SK-N-SH (cell line): ENCODE results near the gene OPCML. TPM values are rescaled to one million over a fixed set of nuclear protein-coding genes. Genes with fewer than 3 reads are reported as not detected.
A peak's percentile ranks its signal among the peaks of the same experiment; 100 is the strongest.

Source experiments
- CTCF ChIA-PET: fragments of 300-600, 350-600 bp; formaldehyde crosslinking; extraction: SDS; loops from one replicate; lab custom pipeline; 2021; lab: Yijun Ruan, JAX
- POLR2A ChIA-PET: fragments of 350-600 bp; sonication (Branson Sonifier 250); formaldehyde crosslinking; extraction: SDS; loops from one replicate; lab custom pipeline; 2020; ENCODE audit warnings: antibody characterized with exemption, inconsistent platforms; lab: Yijun Ruan, JAX
- DNase-seq: peaks from one replicate; pipeline ENCODE4 v3.0.0; 2012
- H2AFZ ChIP-seq: fragments of 200-600 bp; sonication (generic); 2 replicates; pipeline ENCODE4 v1.8.1; 2016; ENCODE audit warnings: antibody characterized with exemption, mild to moderate bottlenecking, low read depth
- H3F3A ChIP-seq: fragments of 200-600 bp; sonication (generic); replicated peaks from 2 replicates; pipeline ENCODE3; 2016; ENCODE audit warnings: antibody characterized with exemption, mild to moderate bottlenecking; ENCODE audit not compliant: insufficient read depth
- H3K27ac ChIP-seq, 2 experiments: fragments of 200-500 bp in 1 of 2; fragments of 200-600 bp in 1 of 2; sonication (Bioruptor generic) in 1 of 2; sonication (generic), shearing (Covaris generic) in 1 of 2; 2 replicates each; pipeline versions ENCODE4 v1.5.1 to v1.6.1; 2014 to 2016; ENCODE audit warnings: low read depth in 2 of 2, inconsistent platforms in 1 of 2, low read length in 1 of 2, mild to moderate bottlenecking in 1 of 2, mixed read lengths in 1 of 2
- H3K27me3 ChIP-seq: fragments of 200-600 bp; sonication (generic), shearing (Covaris generic); 2 replicates; pipeline ENCODE4 v1.6.1; 2016; ENCODE audit warnings: mixed run types; ENCODE audit not compliant: insufficient read depth
- H3K36me3 ChIP-seq, 2 experiments: fragments of 200-500 bp in 1 of 2; fragments of 200-600 bp in 1 of 2; sonication (Bioruptor generic) in 1 of 2; sonication (generic) in 1 of 2; replicated peaks in 1 of 2; 2 replicates each; pipeline versions ENCODE3 to v1.5.1; 2014 to 2016; ENCODE audit warnings: low read length in 1 of 2, mild to moderate bottlenecking in 1 of 2; ENCODE audit not compliant: insufficient read depth in 2 of 2, control insufficient read depth in 1 of 2
- H3K4me1 ChIP-seq, 2 experiments: fragments of 200-500 bp in 1 of 2; fragments of 200-600 bp in 1 of 2; sonication (Bioruptor generic) in 1 of 2; sonication (generic), shearing (Covaris generic) in 1 of 2; 2 replicates each; pipeline versions ENCODE4 v1.5.1 to v1.6.1; 2014 to 2016; ENCODE audit warnings: low read depth in 1 of 2, low read length in 1 of 2, mixed run types in 1 of 2; ENCODE audit not compliant: insufficient read depth in 2 of 2, control insufficient read depth in 1 of 2
- H3K4me2 ChIP-seq: fragments of 200-600 bp; sonication (generic), shearing (Covaris generic); 2 replicates; pipeline ENCODE4 v1.6.1; 2017; ENCODE audit warnings: mixed run types
- H3K4me3 ChIP-seq, 2 experiments: fragments of 200-500 bp in 1 of 2; fragments of 200-600 bp in 1 of 2; sonication (Bioruptor generic) in 1 of 2; sonication (generic), shearing (Covaris generic) in 1 of 2; 2 replicates each; pipeline versions ENCODE4 v1.5.1 to v1.8.1; 2014 to 2016; ENCODE audit warnings: low read depth in 2 of 2, inconsistent platforms in 1 of 2, low read length in 1 of 2, mild to moderate bottlenecking in 1 of 2, mixed read lengths in 1 of 2, moderate library complexity in 1 of 2
- H3K79me2 ChIP-seq: fragments of 200-600 bp; sonication (generic); 2 replicates; pipeline ENCODE4 v1.8.1; 2017; ENCODE audit warnings: mild to moderate bottlenecking; ENCODE audit not compliant: insufficient read depth
- H3K9ac ChIP-seq: fragments of 200-600 bp; sonication (generic); 2 replicates; pipeline ENCODE4 v1.6.1; 2017; ENCODE audit warnings: mixed run types
- H3K9me2 ChIP-seq: fragments of 200-600 bp; sonication (generic); 2 replicates; pipeline ENCODE4 v1.6.1; 2017; ENCODE audit warnings: mixed run types
- H3K9me3 ChIP-seq: fragments of 200-600 bp; sonication (generic); 2 replicates; pipeline ENCODE4 v1.6.1; 2017; ENCODE audit warnings: mixed run types, mild to moderate bottlenecking, moderate library complexity
- H4K20me1 ChIP-seq: fragments of 200-600 bp; sonication (generic); 2 replicates; pipeline ENCODE4 v1.6.1; 2017; ENCODE audit warnings: mild to moderate bottlenecking, mixed run types; ENCODE audit not compliant: insufficient read depth
- EZH2phosphoT487 ChIP-seq: fragments of 200-600 bp; sonication (generic); IDR thresholded peaks from 2 replicates; pipeline ENCODE4 v1.6.1; 2017; ENCODE audit warnings: low read depth, mixed run types, mild to moderate bottlenecking, antibody characterized with exemption, moderate library complexity, borderline replicate concordance
- FOSL2 ChIP-seq: IDR thresholded peaks from 2 replicates; pipeline ENCODE4 v1.4.0; 2012; ENCODE audit warnings: low read depth, mild to moderate bottlenecking, moderate library complexity, borderline replicate concordance
- FOXJ3 ChIP-seq: sonication (generic); formaldehyde crosslinking; IDR thresholded peaks from 2 replicates; pipeline ENCODE4 v1.5.1; 2020; ENCODE audit warnings: mild to moderate bottlenecking, missing genetic modification reagents
- GATA2 ChIP-seq: sonication (generic); formaldehyde crosslinking; IDR thresholded peaks from 2 replicates; pipeline ENCODE4 v1.5.0; 2020; ENCODE audit warnings: mild to moderate bottlenecking, missing genetic modification reagents
- JUND ChIP-seq: IDR thresholded peaks from 2 replicates; pipeline ENCODE4 v1.4.0; 2012
- RAD21 ChIP-seq: IDR thresholded peaks from 2 replicates; pipeline ENCODE4 v1.6.1; 2012; ENCODE audit warnings: mild to moderate bottlenecking, low read length
- RFX5 ChIP-seq: IDR thresholded peaks from 2 replicates; pipeline ENCODE4 v1.6.1; 2012; ENCODE audit warnings: mild to moderate bottlenecking, improper control_type of control experiment, low read length
- SMC3 ChIP-seq: IDR thresholded peaks from 2 replicates; pipeline ENCODE4 v1.6.1; 2012; ENCODE audit warnings: low read depth, low read length, improper control_type of control experiment
- TCF12 ChIP-seq: IDR thresholded peaks from 2 replicates; pipeline ENCODE4 v1.4.0; 2012
- TEAD4 ChIP-seq: IDR thresholded peaks from 2 replicates; pipeline ENCODE4 v1.4.0; 2012; ENCODE audit warnings: mild to moderate bottlenecking, borderline replicate concordance; ENCODE audit not compliant: insufficient read depth
- WGBS: methylation state at CpG from one replicate; pipeline ENCODE4 v1.1.6; 2017; ENCODE audit warnings: low lambda C conversion rate; 5-methylcytosine and 5-hydroxymethylcytosine counted together
- polyA plus RNA-seq, 3 experiments: library from polyadenylated mRNA; depleted of rRNA; stranded (reverse); fragments of >200 nt; gene quantifications; 2 replicates each; pipeline ENCODE4 v1.2.3, GENCODE V29; 2012
- TF ChIP-seq, protein P1 (sequence below): IDR thresholded peaks from 2 replicates; pipeline ENCODE4 v1.4.0; 2012; ENCODE audit warnings: low read depth, borderline replicate concordance
- TF ChIP-seq, protein P2 (sequence below): fragments of 150-350 bp; IDR thresholded peaks from 2 replicates; pipeline ENCODE4 v1.6.1; 2016; ENCODE audit warnings: mild to moderate bottlenecking, low read depth, low read length
- TF ChIP-seq, protein P3 (sequence below): fragments of 200-600 bp; sonication (generic); IDR thresholded peaks from 2 replicates; pipeline ENCODE4 v1.6.1; 2017; ENCODE audit warnings: antibody characterized with exemption, mild to moderate bottlenecking, moderate library complexity

Gene OPCML
- polyA plus RNA-seq, 1 of the 3 experiments (the other 2 are of a cell fraction): not detected

DNA sequence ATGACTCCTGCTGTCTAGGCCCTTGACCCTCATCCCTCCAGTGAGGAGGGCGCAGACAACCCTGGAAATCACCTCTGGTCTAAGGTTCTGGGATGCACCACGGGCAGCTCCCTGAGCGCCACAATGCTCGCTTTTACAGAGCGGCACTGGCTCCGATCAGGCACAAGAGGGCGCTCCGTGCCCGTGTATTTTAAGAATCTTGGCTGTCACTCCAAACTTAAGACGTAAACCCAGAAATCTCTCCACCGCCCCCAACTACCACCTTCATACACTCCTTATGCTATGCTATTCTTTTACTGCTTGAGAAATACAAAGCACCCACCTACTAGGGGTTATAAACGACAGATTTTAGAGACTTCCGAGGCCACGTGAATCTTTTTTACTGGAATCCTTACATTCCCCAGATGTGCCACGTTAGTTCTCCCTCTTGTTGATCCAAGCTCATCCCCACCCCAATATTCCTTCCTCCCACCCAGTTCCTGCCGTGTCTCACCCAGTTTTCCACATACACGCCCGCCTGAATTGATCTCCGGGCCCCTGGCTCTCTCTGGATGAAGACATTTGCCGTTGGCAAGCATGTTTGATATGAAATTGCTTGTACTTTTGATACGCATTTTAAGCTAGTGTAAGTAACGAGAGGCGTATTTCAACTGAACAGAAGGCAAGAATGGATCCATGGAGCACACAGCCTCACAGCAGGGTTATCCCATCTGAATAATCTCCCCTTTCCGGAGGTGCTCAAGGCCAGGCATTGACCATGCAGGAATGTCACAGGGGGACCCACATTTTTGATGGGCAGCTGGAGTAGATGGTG is 453.5 kb downstream of the OPCML start:
- POLR2A ChIA-PET: no interaction called here
- H3K4me2 ChIP-seq: no peak overlapping the region

DNA sequence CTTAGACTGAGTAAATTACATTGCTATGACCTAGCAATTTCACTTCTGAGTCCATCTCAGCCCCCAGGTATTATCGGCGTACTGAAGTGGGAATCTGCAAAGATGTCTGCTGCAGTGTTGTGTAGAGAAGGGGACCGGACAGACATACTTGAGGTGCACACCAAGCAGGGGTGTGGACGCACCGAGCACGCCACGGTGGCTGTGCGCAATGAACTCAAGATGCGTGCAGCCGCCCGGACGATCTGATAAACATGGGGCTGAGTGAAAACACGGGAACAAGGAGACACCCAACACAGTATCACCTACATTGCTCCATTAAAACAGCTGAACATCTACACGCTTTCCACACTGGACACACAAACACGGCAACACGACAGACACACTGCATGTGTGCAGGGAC is 454.3 kb downstream of the OPCML start:
- no peaks in the 10 kb centered on the region for H3K27me3 ChIP-seq
- ChIA-PET POLR2A (no interaction called here), CTCF (interaction anchor here (0.6 to 8.6 kb wide), 34 partner anchors 9 to 1362 kb away, joined by 3 to 114 read pairs (median 4); no protein-coding TSS in a partner anchor)
- 0 out of 2 replicates have a peak overlapping the region, but pooled peaks have one; percentile 11 for H2AFZ ChIP-seq
- H3K9me3 ChIP-seq: no peaks in the 10 kb centered on the region
- H3K79me2 ChIP-seq: no peaks in the 10 kb centered on the region
- 18% methylated on average over 16 of the region's 16 CpGs for WGBS
- H4K20me1 ChIP-seq: no peaks in the 10 kb centered on the region
- H3K4me3 ChIP-seq: no peak overlapping the region
- DNase-seq: no peak
- H3K4me2 ChIP-seq: no peak overlapping the region
- H3K36me3 ChIP-seq: no peaks in the 10 kb centered on the region
- H3F3A ChIP-seq: no peaks in the 10 kb centered on the region
- no peak overlapping the region for H3K27ac ChIP-seq
- no peak overlapping the region for H3K9ac ChIP-seq
- no peaks in the 10 kb centered on the region; a peak in 1 of 4 replicates for H3K4me1 ChIP-seq
- H3K9me2 ChIP-seq: no peaks in the 10 kb centered on the region
- TF ChIP-seq FOSL2 (no peak), RFX5 (no peak), JUND (no peak), FOXJ3 (no peak), EZH2phosphoT487 (no peak), TEAD4 (no peak), TCF12 (no peak)
- TF ChIP-seq, protein P1, sequence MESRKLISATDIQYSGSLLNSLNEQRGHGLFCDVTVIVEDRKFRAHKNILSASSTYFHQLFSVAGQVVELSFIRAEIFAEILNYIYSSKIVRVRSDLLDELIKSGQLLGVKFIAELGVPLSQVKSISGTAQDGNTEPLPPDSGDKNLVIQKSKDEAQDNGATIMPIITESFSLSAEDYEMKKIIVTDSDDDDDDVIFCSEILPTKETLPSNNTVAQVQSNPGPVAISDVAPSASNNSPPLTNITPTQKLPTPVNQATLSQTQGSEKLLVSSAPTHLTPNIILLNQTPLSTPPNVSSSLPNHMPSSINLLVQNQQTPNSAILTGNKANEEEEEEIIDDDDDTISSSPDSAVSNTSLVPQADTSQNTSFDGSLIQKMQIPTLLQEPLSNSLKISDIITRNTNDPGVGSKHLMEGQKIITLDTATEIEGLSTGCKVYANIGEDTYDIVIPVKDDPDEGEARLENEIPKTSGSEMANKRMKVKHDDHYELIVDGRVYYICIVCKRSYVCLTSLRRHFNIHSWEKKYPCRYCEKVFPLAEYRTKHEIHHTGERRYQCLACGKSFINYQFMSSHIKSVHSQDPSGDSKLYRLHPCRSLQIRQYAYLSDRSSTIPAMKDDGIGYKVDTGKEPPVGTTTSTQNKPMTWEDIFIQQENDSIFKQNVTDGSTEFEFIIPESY: no peak
- TF ChIP-seq, protein P2, sequence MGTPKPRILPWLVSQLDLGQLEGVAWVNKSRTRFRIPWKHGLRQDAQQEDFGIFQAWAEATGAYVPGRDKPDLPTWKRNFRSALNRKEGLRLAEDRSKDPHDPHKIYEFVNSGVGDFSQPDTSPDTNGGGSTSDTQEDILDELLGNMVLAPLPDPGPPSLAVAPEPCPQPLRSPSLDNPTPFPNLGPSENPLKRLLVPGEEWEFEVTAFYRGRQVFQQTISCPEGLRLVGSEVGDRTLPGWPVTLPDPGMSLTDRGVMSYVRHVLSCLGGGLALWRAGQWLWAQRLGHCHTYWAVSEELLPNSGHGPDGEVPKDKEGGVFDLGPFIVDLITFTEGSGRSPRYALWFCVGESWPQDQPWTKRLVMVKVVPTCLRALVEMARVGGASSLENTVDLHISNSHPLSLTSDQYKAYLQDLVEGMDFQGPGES: no peak

More for the DNA sequence above, 453.5 kb downstream of the OPCML start:
- H3K27me3 ChIP-seq: no peaks in the 10 kb centered on the region
- H3K79me2 ChIP-seq: no peaks in the 10 kb centered on the region
- H3K9me3 ChIP-seq: no peaks in the 10 kb centered on the region
- H4K20me1 ChIP-seq: no peaks in the 10 kb centered on the region
- H3K4me1 ChIP-seq: no peaks in the 10 kb centered on the region; a peak in 1 of 4 replicates
- WGBS: 7% methylated on average over 23 of the region's 24 CpGs
- no peaks in the 10 kb centered on the region for H3K36me3 ChIP-seq
- CTCF ChIA-PET: interaction anchor here (0.6 to 8.6 kb wide), 43 partner anchors 8 to 1362 kb away, joined by 3 to 114 read pairs (median 4); no protein-coding TSS in a partner anchor
- H3K4me3 ChIP-seq: peak overlapping the region in 1 of 2 experiments; percentile 46; a peak in 1 of 4 replicates
- H3K27ac ChIP-seq: no peak overlapping the region
- 0 out of 2 replicates have a peak overlapping the region, but pooled peaks have one; percentile 11 for H2AFZ ChIP-seq
- no peak overlapping the region for H3K9ac ChIP-seq
- DNase-seq: peak; percentile 70
- H3K9me2 ChIP-seq: no peaks in the 10 kb centered on the region
- H3F3A ChIP-seq: no peaks in the 10 kb centered on the region
- TF ChIP-seq GATA2 (CRISPR knock-in tag) (no peak), RAD21 (peak; percentile 78), SMC3 (peak; percentile 49; the same call in 1 of the 2 replicates)
- TF ChIP-seq, protein P3, sequence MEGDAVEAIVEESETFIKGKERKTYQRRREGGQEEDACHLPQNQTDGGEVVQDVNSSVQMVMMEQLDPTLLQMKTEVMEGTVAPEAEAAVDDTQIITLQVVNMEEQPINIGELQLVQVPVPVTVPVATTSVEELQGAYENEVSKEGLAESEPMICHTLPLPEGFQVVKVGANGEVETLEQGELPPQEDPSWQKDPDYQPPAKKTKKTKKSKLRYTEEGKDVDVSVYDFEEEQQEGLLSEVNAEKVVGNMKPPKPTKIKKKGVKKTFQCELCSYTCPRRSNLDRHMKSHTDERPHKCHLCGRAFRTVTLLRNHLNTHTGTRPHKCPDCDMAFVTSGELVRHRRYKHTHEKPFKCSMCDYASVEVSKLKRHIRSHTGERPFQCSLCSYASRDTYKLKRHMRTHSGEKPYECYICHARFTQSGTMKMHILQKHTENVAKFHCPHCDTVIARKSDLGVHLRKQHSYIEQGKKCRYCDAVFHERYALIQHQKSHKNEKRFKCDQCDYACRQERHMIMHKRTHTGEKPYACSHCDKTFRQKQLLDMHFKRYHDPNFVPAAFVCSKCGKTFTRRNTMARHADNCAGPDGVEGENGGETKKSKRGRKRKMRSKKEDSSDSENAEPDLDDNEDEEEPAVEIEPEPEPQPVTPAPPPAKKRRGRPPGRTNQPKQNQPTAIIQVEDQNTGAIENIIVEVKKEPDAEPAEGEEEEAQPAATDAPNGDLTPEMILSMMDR: peak; percentile 71
- TF ChIP-seq, protein P2: no peak
